Neuronal stem cell (in vitro differentiated cells): ENCODE data around the gene CIAPIN1. TPM values are rescaled to one million over a fixed set of nuclear protein-coding genes. Genes with fewer than 3 reads are reported as not detected.

ENCODE experiments used
- DNase-seq: peaks from one replicate; pipeline ENCODE4 v3.0.0-alpha.2; 2013; ENCODE audit warnings: low spot score
- H2AFZ ChIP-seq: one replicate; pipeline ENCODE4 v1.6.1; 2013; ENCODE audit warnings: mild to moderate bottlenecking, low read length, inconsistent platforms
- H2AK5ac ChIP-seq: 2 replicates; pipeline ENCODE4 v1.6.1; 2013; ENCODE audit warnings: low read depth, mild to moderate bottlenecking, inconsistent platforms, low read length, moderate library complexity, mixed read lengths
- H2BK120ac ChIP-seq: 2 replicates; pipeline ENCODE4 v1.6.1; 2013; ENCODE audit warnings: low read depth, mild to moderate bottlenecking, inconsistent platforms, low read length, moderate library complexity, mixed read lengths
- H2BK12ac ChIP-seq: one replicate; pipeline ENCODE4 v1.6.1; 2013; ENCODE audit warnings: low read length, inconsistent platforms
- H2BK15ac ChIP-seq: 2 replicates; pipeline ENCODE4 v1.6.1; 2013; ENCODE audit warnings: mild to moderate bottlenecking, low read length, inconsistent platforms, mixed read lengths
- H2BK5ac ChIP-seq: one replicate; pipeline ENCODE4 v1.6.1; 2013; ENCODE audit warnings: inconsistent platforms, mild to moderate bottlenecking, low read length, moderate library complexity
- H3K14ac ChIP-seq: one replicate; pipeline ENCODE4 v1.6.1; 2013; ENCODE audit warnings: low read length, inconsistent platforms
- H3K18ac ChIP-seq: 2 replicates; pipeline ENCODE4 v1.6.1; 2013; ENCODE audit warnings: low read length, inconsistent platforms
- H3K23ac ChIP-seq: 2 replicates; pipeline ENCODE4 v1.6.1; 2013; ENCODE audit warnings: low read depth, mild to moderate bottlenecking, mixed read lengths, low read length, inconsistent platforms; ENCODE audit not compliant: poor library complexity
- H3K27ac ChIP-seq: replicated peaks from 3 replicates; pipeline ENCODE4 v1.5.1; 2013; ENCODE audit warnings: low read length, inconsistent platforms
- H3K27me3 ChIP-seq, 3 experiments: 2 replicates each; pipeline ENCODE4 v1.6.1; 2013; ENCODE audit warnings: low read length in 3 of 3, mild to moderate bottlenecking in 2 of 3, inconsistent platforms in 1 of 3, low read depth in 1 of 3, mixed read lengths in 1 of 3, moderate library complexity in 1 of 3; ENCODE audit not compliant: control insufficient read depth in 3 of 3, insufficient read depth in 3 of 3
- H3K36me3 ChIP-seq, 2 donors: replicated peaks in 1 of 2; 2 replicates each; pipeline ENCODE4 v1.6.1; 2013; ENCODE audit warnings: low read length in 2 of 2; ENCODE audit not compliant: control insufficient read depth in 2 of 2, insufficient read depth in 2 of 2
- H3K4ac ChIP-seq: 2 replicates; pipeline ENCODE4 v1.6.1; 2013; ENCODE audit warnings: inconsistent platforms, mild to moderate bottlenecking, low read length, moderate library complexity
- H3K4me1 ChIP-seq, 2 donors: 1 replicate in 1 of 2; 2 replicates in 1 of 2; pipeline ENCODE4 v1.6.1; 2013; ENCODE audit warnings: low read length in 2 of 2, low read depth in 1 of 2; ENCODE audit not compliant: control insufficient read depth in 2 of 2, insufficient read depth in 1 of 2
- H3K4me2 ChIP-seq: one replicate; pipeline ENCODE4 v1.6.1; 2013; ENCODE audit warnings: mild to moderate bottlenecking, low read length, inconsistent platforms; ENCODE audit not compliant: insufficient read depth, poor library complexity, severe bottlenecking
- H3K4me3 ChIP-seq, 2 donors: 2 replicates each; pipeline ENCODE4 v1.5.1; 2013; ENCODE audit warnings: low read length in 2 of 2, mild to moderate bottlenecking in 2 of 2, inconsistent platforms in 1 of 2, moderate library complexity in 1 of 2
- H3K79me1 ChIP-seq: one replicate; pipeline ENCODE4 v1.6.1; 2013; ENCODE audit warnings: low read depth, mild to moderate bottlenecking, inconsistent platforms, low read length, moderate library complexity
- H3K9ac ChIP-seq: one replicate; pipeline ENCODE4 v1.6.1; 2013; ENCODE audit warnings: mild to moderate bottlenecking, low read depth, low read length, inconsistent platforms; ENCODE audit not compliant: poor library complexity
- H3K9me3 ChIP-seq, 2 donors: replicated peaks in 1 of 2; 2 replicates each; pipeline versions ENCODE3 to v1.6.1; 2013; ENCODE audit warnings: low read length in 2 of 2, mild to moderate bottlenecking in 2 of 2, inconsistent platforms in 1 of 2, low read depth in 1 of 2, mixed read lengths in 1 of 2, moderate library complexity in 1 of 2; ENCODE audit not compliant: control insufficient read depth in 2 of 2, insufficient read depth in 1 of 2
- H4K8ac ChIP-seq: one replicate; pipeline ENCODE4 v1.6.1; 2013; ENCODE audit warnings: low read depth, mild to moderate bottlenecking, inconsistent platforms, low read length, moderate library complexity
- H4K91ac ChIP-seq: one replicate; pipeline ENCODE4 v1.6.1; 2013; ENCODE audit warnings: low read length, low read depth, mild to moderate bottlenecking, inconsistent platforms; ENCODE audit not compliant: poor library complexity
- WGBS, 2 donors: extraction: QIAGEN DNeasy Blood & Tissue Kit; methylation state at CpG; one replicate each; pipeline ENCODE4 v1.1.7; 2013; ENCODE audit warnings: missing lambda C conversion rate in 2 of 2, mixed read lengths in 1 of 2; ENCODE audit not compliant: insufficient read length in 2 of 2, insufficient replicate concordance in 1 of 2; ENCODE audit errors: extremely low coverage in 2 of 2; 5-methylcytosine and 5-hydroxymethylcytosine counted together
- polyA plus RNA-seq, 2 experiments: library from polyadenylated mRNA; stranded (reverse); fragments of 200-250 nt; gene quantifications; one replicate each; pipeline ENCODE4 v1.2.3, GENCODE V29; 2013

CIAPIN1 gene
- 48.4 TPM for polyA plus RNA-seq (2013, experiment 1 of 2)
- 48.9 TPM for polyA plus RNA-seq (2013, experiment 2 of 2)

GRCh38 chr16:57447186-57447962 lies at the start of gene CIAPIN1, which contains the start of gene COQ9:
TSS of gene CIAPIN1 (minus strand) at chr16:57447385. CDS start at chr16:57440928, 6,457 bp downstream.
TSS of gene COQ9 (plus strand) at chr16:57447479. CDS start at chr16:57447506, 27 bp downstream.
- H3K9me3 ChIP-seq: peaks cover 0 to 2% of the 10 kb centered on the region in 2 donors
- no peak within 1 kb of the TSS for H4K91ac ChIP-seq
- peak within 1 kb of the TSS; percentile 96 for H3K14ac ChIP-seq
- peaks cover 6% of the 10 kb centered on the region for H3K79me1 ChIP-seq
- H3K18ac ChIP-seq: peak within 1 kb of the TSS; percentile 99
- H3K23ac ChIP-seq: peak within 1 kb of the TSS; percentile 87
- no peaks in the 10 kb centered on the region for H3K27me3 ChIP-seq
- H2AK5ac ChIP-seq: peak within 1 kb of the TSS; percentile 58
- H3K4me2 ChIP-seq: peak within 1 kb of the TSS; percentile 92
- WGBS, 2 donors: no CpG with 5 or more reads among the region's 68 CpGs
- H3K4me1 ChIP-seq: peaks cover 5% of the 10 kb centered on the region in 2 donors
- peaks cover 2 to 29% of the 10 kb centered on the region in 2 donors for H3K36me3 ChIP-seq
- H2BK120ac ChIP-seq: no peak within 1 kb of the TSS
- H3K9ac ChIP-seq: peak within 1 kb of the TSS; percentile 96
- H2BK5ac ChIP-seq: peak within 1 kb of the TSS; percentile 9
- DNase-seq: peak; percentile 84
- peak within 1 kb of the TSS; percentile 58 for H2BK12ac ChIP-seq
- peak within 1 kb of the TSS; percentile 91 for H2AFZ ChIP-seq
- no peak within 1 kb of the TSS for H3K27ac ChIP-seq
- peak within 1 kb of the TSS; percentile 98 for H4K8ac ChIP-seq
- H2BK15ac ChIP-seq: peak within 1 kb of the TSS; percentile 72
- peak within 1 kb of the TSS; percentile 65 to 96 for H3K4me3 ChIP-seq
- peak within 1 kb of the TSS; percentile 27 for H3K4ac ChIP-seq

GRCh38 chr16:57493767-57494166 lies 46.6 kb upstream of the CIAPIN1 start:
- H2BK15ac ChIP-seq: no peak overlapping the region
- no peak overlapping the region for H2AFZ ChIP-seq
- peaks cover 0 to 7% (median 0%) of the 10 kb centered on the region in 3 experiments for H3K27me3 ChIP-seq
- no peak overlapping the region for H3K4me3 ChIP-seq
- H3K18ac ChIP-seq: no peak overlapping the region
- no peak overlapping the region for H2BK120ac ChIP-seq
- H3K79me1 ChIP-seq: no peaks in the 10 kb centered on the region
- H3K27ac ChIP-seq: no peak overlapping the region
- H3K9ac ChIP-seq: no peak overlapping the region
- no peak overlapping the region for H3K4me2 ChIP-seq
- no peak overlapping the region for H4K91ac ChIP-seq
- no peak overlapping the region for H2BK5ac ChIP-seq
- H3K9me3 ChIP-seq: peaks cover 3 to 7% of the 10 kb centered on the region in 2 donors
- no peaks in the 10 kb centered on the region for H3K36me3 ChIP-seq
- no peak overlapping the region for H4K8ac ChIP-seq
- no peak overlapping the region for H3K23ac ChIP-seq
- no peak overlapping the region for H3K4ac ChIP-seq
- H3K4me1 ChIP-seq: peaks cover 0 to 5% of the 10 kb centered on the region in 2 donors
- DNase-seq: no peak
- H2BK12ac ChIP-seq: no peak overlapping the region
- H2AK5ac ChIP-seq: no peak overlapping the region
- no peak overlapping the region for H3K14ac ChIP-seq
- no CpG with 5 or more reads among the region's 4 CpGs for WGBS, 2 donors

- no peak overlapping the region for H2BK12ac ChIP-seq
- H3K27me3 ChIP-seq: peaks cover 0 to 17% (median 3%) of the 10 kb centered on the region in 3 experiments
- no peak overlapping the region for H2BK120ac ChIP-seq
- no peak overlapping the region for H2BK5ac ChIP-seq
- H2BK15ac ChIP-seq: no peak overlapping the region
- peaks cover 9 to 15% of the 10 kb centered on the region in 2 donors for H3K4me1 ChIP-seq
- no peak overlapping the region for H3K4me2 ChIP-seq
- no peak overlapping the region for H3K27ac ChIP-seq
- no peak overlapping the region for H4K91ac ChIP-seq
- H3K4me3 ChIP-seq: no peak overlapping the region
- H2AK5ac ChIP-seq: no peak overlapping the region
- peaks cover 2% of the 10 kb centered on the region for H3K79me1 ChIP-seq
- H2AFZ ChIP-seq: no peak overlapping the region
- no peak for DNase-seq
- H3K4ac ChIP-seq: no peak overlapping the region
- no peaks in the 10 kb centered on the region for H3K36me3 ChIP-seq
- no peak overlapping the region for H3K18ac ChIP-seq
- H3K23ac ChIP-seq: no peak overlapping the region
- H3K14ac ChIP-seq: no peak overlapping the region
- no CpG with 5 or more reads among the region's 5 CpGs for whole genome bisulfite sequencing, 2 donors
- H3K9ac ChIP-seq: no peak overlapping the region
- H4K8ac ChIP-seq: no peak overlapping the region
- peaks cover 3 to 7% of the 10 kb centered on the region in 2 donors for H3K9me3 ChIP-seq
Measured at GRCh38 chr16:57489229-57489628, 42.0 kb upstream of the CIAPIN1 start.
